ENCODE measurements around the gene TCF7L1.

The TCF7L1 gene

DNA sequence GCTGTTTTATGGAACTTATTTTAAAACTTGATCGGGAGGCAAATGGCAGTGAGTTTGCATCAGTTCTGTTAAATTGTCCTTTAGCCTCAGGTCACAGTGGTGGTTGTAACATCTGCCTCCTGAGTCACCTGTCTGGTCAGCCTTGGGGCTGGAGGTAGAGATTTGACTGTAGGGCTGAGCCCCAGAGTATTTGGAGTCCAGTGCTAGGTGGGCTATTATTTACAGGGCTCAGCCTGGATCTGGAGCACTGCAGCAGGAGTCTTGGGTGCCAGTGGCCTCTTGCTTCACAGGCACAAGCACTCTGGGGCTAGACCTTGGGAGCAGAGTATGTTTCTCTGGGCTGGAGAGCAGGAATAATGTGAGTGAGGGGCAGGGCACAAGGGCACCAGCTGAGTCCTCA lies 32.8 kb downstream of the TCF7L1 start:
- no peak for DNase-seq
- no peaks in the 10 kb centered on the region for H3K9me3 ChIP-seq (replicated peaks; ENCODE audit: insufficient read depth, low read length)
- no peak overlapping the region for H3K4me2 ChIP-seq (ENCODE audit: low read depth, low read length)
- H3K36me3 ChIP-seq (replicated peaks; ENCODE audit: insufficient read depth, low read length): no peaks in the 10 kb centered on the region
- no peak overlapping the region for H3K27ac ChIP-seq (ENCODE audit: low read length)
- H3K4me3 ChIP-seq (ENCODE audit: low read length): no peak overlapping the region
- H4K20me1 ChIP-seq (ENCODE audit: insufficient read depth, low read length): no peaks in the 10 kb centered on the region
- H3K9ac ChIP-seq (ENCODE audit: low read length): no peak overlapping the region
- TF ChIP-seq EZH2 (optimal IDR thresholded peaks at IDR 0.05; ENCODE audit: low read depth, low read length) (no peak), CTCF (IDR thresholded peaks at IDR 0.05; ENCODE audit: low read length) (no peak), EZH2phosphoT487 (IDR thresholded peaks at IDR 0.05; ENCODE audit: low read length) (no peak)
- H3K27me3 ChIP-seq (replicated peaks; ENCODE audit: insufficient read depth, low read length): no peaks in the 10 kb centered on the region
- no peaks in the 10 kb centered on the region for H3K79me2 ChIP-seq (ENCODE audit: low read length)
- no peaks in the 10 kb centered on the region for H3K4me1 ChIP-seq (ENCODE audit: low read length)
- H3K9me2 ChIP-seq (replicated peaks; ENCODE audit: insufficient read depth, low read length): no peaks in the 10 kb centered on the region
- no peak overlapping the region for H2AFZ ChIP-seq (ENCODE audit: low read length)
- H3F3A ChIP-seq (ENCODE audit: insufficient read depth, low read length): no peaks in the 10 kb centered on the region

DNA sequence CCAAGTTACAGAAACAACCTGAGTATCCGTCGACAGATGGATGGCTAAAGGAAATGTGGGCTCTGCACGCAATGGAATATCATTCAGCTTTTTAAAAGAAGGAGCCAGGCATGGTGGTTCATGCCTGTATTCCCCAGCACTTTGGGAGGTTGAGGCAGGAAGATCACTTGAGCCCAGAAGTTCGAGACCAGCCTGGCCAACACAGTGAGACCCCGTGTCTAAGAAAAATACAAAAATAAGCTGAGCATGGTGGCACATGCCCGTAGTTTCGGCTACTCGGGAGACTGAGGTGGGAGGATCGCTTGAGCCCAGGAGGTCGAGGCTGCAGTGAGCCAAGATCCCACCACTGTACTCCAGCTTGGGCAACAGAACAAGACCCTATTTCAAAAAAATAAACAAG lies 34.3 kb downstream of the TCF7L1 start:
- no peaks in the 10 kb centered on the region for H3K4me1 ChIP-seq (ENCODE audit: low read length)
- no peaks in the 10 kb centered on the region for H3K79me2 ChIP-seq (ENCODE audit: low read length)
- H3K4me2 ChIP-seq (ENCODE audit: low read depth, low read length): no peak overlapping the region
- H3K9me3 ChIP-seq (replicated peaks; ENCODE audit: insufficient read depth, low read length): no peaks in the 10 kb centered on the region
- H3K4me3 ChIP-seq (ENCODE audit: low read length): no peak overlapping the region
- no peak overlapping the region for H3K9ac ChIP-seq (ENCODE audit: low read length)
- H3K9me2 ChIP-seq (replicated peaks; ENCODE audit: insufficient read depth, low read length): no peaks in the 10 kb centered on the region
- H3K27me3 ChIP-seq (replicated peaks; ENCODE audit: insufficient read depth, low read length): no peaks in the 10 kb centered on the region
- no peaks in the 10 kb centered on the region for H3F3A ChIP-seq (ENCODE audit: insufficient read depth, low read length)
- no peak for DNase-seq
- no peaks in the 10 kb centered on the region for H3K36me3 ChIP-seq (replicated peaks; ENCODE audit: insufficient read depth, low read length)
- H4K20me1 ChIP-seq (ENCODE audit: insufficient read depth, low read length): no peaks in the 10 kb centered on the region
- no peak overlapping the region for H3K27ac ChIP-seq (ENCODE audit: low read length)
- no peak overlapping the region for H2AFZ ChIP-seq (ENCODE audit: low read length)
- TF ChIP-seq EZH2 (optimal IDR thresholded peaks at IDR 0.05; ENCODE audit: low read depth, low read length): no peak
- no peak for TF ChIP-seq CTCF (IDR thresholded peaks at IDR 0.05; ENCODE audit: low read length)
- TF ChIP-seq EZH2phosphoT487 (IDR thresholded peaks at IDR 0.05; ENCODE audit: low read length): no peak

- H3K9ac ChIP-seq (ENCODE audit: low read length): no peak overlapping the region
- no peaks in the 10 kb centered on the region for H3K27me3 ChIP-seq (replicated peaks; ENCODE audit: insufficient read depth, low read length)
- no peak overlapping the region for H3K4me3 ChIP-seq (ENCODE audit: low read length)
- TF ChIP-seq EZH2 (optimal IDR thresholded peaks at IDR 0.05; ENCODE audit: low read depth, low read length) (no peak), CTCF (IDR thresholded peaks at IDR 0.05; ENCODE audit: low read length) (no peak), EZH2phosphoT487 (IDR thresholded peaks at IDR 0.05; ENCODE audit: low read length) (no peak)
- no peaks in the 10 kb centered on the region for H3F3A ChIP-seq (ENCODE audit: insufficient read depth, low read length)
- H3K79me2 ChIP-seq (ENCODE audit: low read length): no peaks in the 10 kb centered on the region
- H3K27ac ChIP-seq (ENCODE audit: low read length): no peak overlapping the region
- H3K4me2 ChIP-seq (ENCODE audit: low read depth, low read length): no peak overlapping the region
- no peak for DNase-seq
- no peaks in the 10 kb centered on the region for H3K9me2 ChIP-seq (replicated peaks; ENCODE audit: insufficient read depth, low read length)
- H2AFZ ChIP-seq (ENCODE audit: low read length): no peak overlapping the region
- H4K20me1 ChIP-seq (ENCODE audit: insufficient read depth, low read length): no peaks in the 10 kb centered on the region
- H3K9me3 ChIP-seq (replicated peaks; ENCODE audit: insufficient read depth, low read length): no peaks in the 10 kb centered on the region
- H3K4me1 ChIP-seq (ENCODE audit: low read length): no peaks in the 10 kb centered on the region
- no peaks in the 10 kb centered on the region for H3K36me3 ChIP-seq (replicated peaks; ENCODE audit: insufficient read depth, low read length)
Observed at GRCh38 chr2:85168942-85169341, 35.8 kb downstream of the TCF7L1 start.

Data from MM.1S (cell line).